ENCODE data around the gene FBXW8.
A peak's percentile ranks its signal among the peaks of the same experiment; 100 is the strongest.

Gene FBXW8

DNA sequence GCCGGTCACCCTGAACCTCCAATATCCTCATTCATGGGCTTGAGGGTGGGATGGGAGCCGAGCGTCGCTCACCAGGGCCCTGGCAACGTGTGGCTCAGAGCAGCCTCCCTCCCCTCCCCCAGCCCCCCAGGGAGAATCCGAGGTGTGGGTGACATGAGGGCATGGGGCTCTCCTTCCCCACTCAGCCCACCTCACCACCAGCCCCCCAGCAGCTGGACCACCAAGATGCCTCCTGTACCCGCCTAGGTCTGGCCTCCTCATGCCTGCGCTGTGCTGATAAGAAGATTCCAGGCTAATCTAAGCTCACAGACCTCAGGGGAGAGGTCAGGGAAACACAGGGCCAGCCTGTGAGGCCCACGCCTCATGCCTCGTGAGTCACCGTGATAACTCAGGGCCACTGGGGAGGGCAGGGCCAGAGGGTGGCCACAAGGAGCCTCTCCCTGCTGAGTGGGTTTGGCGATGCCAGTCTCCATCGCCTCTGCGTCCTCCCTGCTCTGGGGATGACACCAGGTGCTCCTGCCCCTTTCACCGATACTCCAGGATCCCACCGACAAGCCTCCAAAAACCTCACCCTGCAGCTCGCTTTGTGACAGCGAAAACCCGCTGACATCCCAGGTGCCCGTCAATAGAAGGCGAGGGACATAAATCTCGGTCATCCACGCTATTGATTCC, 131.6 kb downstream of the FBXW8 start:
- peak in 1 of 2 donors; percentile 25 for DNase-seq

GRCh38 chr12:117042862-117043261, 132.1 kb downstream of the FBXW8 start:
- no peak for DNase-seq

GRCh38 chr12:117044311-117044710, 133.6 kb downstream of the FBXW8 start:
- no peak for DNase-seq

GRCh38 chr12:117044790-117045159, 134.0 kb downstream of the FBXW8 start:
- no peak for DNase-seq

DNA sequence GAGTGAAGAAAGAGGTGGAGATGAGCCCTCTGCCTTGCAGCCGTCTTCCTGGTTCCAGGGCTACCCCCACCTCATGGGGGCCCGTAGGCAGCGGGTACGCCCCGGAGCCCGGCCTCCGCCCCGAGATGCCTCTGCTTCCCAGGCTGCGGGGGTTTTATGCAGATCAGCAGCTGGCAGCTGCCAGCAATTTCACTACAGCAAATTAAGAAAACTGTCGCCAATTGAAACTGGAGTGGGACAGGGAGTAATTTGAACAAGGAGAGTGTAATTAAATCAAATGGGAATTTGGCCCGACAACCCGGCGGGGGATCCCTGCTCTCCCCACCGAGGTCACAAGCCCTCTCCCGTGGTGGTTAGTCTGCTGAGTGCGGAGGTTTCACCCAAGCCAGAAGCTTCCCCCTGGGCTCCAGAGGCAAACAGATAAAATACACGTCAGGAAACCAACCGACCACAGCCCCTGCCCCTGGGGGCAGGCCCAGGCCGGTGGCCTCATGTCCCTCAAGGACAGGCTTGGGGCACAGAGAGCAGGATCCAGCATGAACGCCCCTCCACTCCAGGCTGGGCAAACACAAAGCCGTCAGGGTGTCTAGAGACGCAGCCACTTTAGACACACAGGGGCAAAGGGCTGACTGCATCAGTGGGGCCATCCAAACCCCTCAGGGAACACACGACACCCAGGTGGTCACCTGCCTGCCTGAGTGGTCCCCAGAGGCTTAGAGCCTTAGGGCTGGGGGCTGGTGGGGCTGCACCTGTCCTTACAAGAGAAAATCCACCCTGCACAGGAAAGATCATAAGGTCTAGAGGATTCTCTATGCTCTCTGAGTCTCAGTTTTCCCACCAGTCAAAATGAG, 134.6 kb downstream of the FBXW8 start:
- peak; percentile 5 to 53 for DNase-seq

GRCh38 chr12:117046011-117046369, 135.2 kb downstream of the FBXW8 start:
- DNase-seq: peak; percentile 6 to 24

- DNase-seq: no peak
Measured at GRCh38 chr12:117046425-117046824, 135.7 kb downstream of the FBXW8 start.

- no peak for DNase-seq
Measured at GRCh38 chr12:117046861-117047530, 136.2 kb downstream of the FBXW8 start.

DNA sequence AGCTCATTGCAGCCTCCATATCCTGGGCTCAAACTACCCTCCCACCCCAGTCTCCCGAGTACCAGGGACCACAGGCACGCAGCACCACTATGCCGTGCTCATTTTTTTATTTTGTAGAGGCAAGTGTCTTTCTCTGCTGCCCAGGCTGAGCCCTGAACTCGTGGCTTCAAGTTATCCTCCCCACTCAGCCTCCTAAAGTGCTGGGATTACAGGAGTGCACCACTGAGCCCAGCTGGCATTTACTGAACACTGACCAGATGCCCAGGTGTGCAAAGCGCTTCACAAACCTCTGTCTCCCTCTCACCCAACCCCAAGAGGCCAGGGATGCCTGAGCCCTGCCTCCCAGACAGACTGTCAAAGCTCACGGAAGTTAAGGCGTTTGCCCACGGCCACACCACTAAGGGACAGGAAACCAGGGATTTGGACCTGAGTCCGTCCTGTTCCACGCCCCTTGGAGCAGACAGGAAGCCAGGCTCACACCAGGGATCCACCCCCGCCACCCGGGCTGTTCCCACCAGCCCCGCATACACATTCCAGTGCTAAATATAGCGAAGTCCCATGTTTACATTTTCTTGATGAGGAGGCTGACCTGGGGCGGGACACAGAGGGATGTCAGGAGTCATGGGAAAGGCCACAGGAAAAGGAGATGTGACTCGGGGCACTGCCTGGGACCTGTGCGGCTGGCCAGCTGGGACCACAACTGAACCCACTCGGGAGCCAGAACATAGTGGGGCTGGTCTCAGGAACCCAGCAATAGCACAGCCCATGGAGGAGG, 137.2 kb downstream of the FBXW8 start:
- no peak for DNase-seq

GRCh38 chr12:117048585-117048904, 137.8 kb downstream of the FBXW8 start:
- DNase-seq: no peak

GRCh38 chr12:117049295-117049694, 138.5 kb downstream of the FBXW8 start:
- DNase-seq: peak in 1 of 2 donors; percentile 37

GRCh38 chr12:117050060-117050459, 139.3 kb downstream of the FBXW8 start:
- no peak for DNase-seq

GRCh38 chr12:117051380-117051779, 140.6 kb downstream of the FBXW8 start:
- DNase-seq: no peak

DNA sequence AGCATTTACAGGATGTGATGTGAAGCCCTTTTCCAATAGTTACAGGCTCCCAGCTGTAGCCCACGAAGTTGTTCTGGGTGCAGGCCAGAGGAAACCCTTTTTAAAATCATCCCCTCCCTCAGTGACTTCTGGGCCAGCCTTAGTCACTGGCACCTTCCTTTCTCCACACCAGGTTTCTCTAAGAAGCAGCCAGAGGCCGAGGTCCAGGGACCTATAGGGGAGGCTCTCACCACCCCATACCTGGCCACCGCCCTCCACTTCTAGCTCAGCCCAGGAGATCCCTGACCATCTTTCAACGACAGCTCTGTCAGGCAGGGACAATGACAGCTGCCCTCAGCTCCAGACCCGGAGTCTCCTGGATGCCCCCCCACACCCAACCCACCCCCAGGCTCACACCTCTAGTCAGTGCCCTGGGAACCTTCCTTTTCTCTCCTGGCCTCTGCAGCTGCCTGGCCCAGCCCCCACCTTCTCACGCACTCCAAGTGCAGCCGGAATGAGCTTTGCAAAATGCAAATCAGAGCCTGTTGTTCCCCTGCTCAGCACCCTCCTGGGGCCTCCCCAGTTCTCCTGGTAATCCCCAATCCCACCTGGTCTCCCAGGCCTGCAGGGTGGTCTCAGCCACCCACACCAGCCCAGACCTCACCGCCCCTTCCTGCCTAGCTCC, 141.8 kb downstream of the FBXW8 start:
- no peak for DNase-seq

DNA sequence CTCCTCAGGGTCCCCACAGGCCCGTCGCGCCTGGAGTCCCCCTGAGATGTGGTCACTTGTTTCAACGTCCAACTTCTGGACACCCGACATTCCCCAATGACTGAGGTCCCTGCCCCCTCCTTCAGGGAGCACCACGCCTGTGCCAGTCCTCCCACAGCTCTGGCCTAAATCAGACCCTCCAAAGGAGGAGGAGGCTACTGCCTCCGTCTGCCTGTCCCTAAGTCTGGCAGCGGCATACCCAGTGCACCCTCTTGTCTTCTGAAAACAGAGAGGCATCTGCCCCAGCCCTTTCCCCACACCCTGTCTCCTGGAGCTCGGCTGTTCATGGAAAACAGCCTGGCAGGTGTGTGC, 142.3 kb downstream of the FBXW8 start:
- no peak for DNase-seq

DNA sequence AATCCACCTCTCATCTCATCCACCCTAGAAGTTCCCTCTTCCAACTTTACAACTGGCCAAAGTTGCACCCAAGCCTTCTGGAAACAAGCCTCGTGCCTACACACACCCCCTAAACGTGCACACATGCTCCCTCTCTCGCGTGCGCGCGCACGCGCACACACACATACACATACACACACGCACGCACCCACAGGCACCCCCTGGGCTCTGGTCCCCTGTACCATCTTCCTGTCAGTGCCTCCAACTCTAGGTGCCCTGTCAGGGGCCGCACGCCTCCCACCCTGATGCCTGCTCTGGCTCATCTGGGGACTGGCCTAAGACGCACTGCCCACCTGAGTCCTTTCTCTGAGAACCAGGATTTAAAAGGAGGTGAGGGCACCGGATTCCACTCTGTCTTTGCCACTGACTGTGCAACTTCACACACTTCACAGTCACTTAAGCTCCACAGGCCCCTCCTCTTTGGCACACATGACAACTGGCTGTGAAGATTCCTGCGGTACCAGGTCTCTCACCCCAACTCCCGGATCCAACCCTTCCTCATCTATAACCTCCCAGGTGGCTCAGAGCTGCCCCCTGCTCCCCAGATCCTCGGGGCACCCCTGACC, 142.9 kb downstream of the FBXW8 start:
- no peak for DNase-seq

DNA sequence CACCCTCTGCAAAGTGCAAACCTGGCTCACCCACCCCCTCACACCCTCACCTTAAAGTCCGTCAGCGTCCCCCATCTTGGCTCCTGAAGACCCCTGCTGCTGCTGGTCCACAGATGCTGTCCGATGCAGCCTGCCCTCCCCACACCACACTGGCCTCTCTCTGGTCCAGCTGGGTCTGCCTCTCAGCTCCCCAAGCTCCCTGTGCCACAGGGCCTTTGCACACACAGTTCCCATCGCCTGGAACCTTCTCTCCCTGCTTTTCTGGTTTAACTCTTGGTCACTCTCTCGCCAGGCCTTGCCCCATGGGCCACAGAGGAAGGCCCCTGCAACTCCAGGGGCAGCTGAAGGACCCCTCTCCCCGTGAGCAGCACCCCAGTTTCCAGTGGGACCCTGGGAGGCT, 143.5 kb downstream of the FBXW8 start:
- DNase-seq: no peak

GRCh38 chr12:117057626-117058025, 146.9 kb downstream of the FBXW8 start:
- peak; percentile 36 to 42 for DNase-seq

DNA sequence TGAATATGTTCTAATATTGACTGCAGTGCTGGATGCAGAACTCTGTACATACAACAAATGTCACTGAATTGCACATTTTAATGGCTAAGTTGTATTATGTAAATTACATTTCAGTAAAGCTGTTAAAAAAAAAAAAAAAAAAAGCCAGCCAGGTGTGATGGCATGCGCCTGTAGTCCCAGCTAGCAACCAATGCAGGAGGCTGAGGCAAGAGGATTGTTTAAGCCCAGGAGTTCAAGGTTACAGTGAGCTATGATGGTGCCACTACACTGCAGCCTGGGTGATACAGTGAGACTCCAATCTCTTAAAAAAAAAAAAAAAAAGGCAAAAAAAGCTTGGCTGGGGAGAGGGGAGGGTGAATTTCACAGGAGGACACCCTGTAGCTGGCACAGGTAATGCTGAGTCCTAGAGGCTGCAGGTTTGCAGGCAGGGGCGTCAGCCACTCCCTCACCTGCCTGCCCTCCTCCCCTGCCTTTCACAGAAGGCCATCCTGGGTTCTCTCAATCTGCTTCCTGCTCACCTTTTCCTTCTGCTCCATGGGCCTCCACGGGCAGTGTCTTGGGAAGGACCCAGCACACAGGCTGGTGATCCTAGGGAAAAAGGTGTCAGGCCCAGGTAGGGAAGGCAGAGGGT, 147.8 kb downstream of the FBXW8 start:
- no peak for DNase-seq

- no peak for DNase-seq
Measured at GRCh38 chr12:117059156-117059555, 148.4 kb downstream of the FBXW8 start.

- peak; percentile 40 to 46 for DNase-seq
Measured at GRCh38 chr12:117060246-117060928, 149.6 kb downstream of the FBXW8 start.
